K562 (cell line): ENCODE results near the gene VIPR2. TPM values are rescaled to one million over a fixed set of nuclear protein-coding genes. Genes with fewer than 3 reads are reported as not detected.
A peak's percentile ranks its signal among the peaks of the same experiment; 100 is the strongest.

Source experiments
- ATAC-seq: fragments of 200-7000 bp; cut with Tn5 transposase; 3 replicates; pipeline ENCODE4 v1.9.1; 2020; ENCODE audit warnings: moderate library complexity
- BruUV-seq: library from RNA; stranded (reverse); fragments of 400-500 nt; replicated peaks from 2 replicates; lab custom pipeline; 2021; lab: Mats Ljungman, UMichigan
- CTCF ChIA-PET: fragments of 300-600 bp; formaldehyde crosslinking; extraction: SDS; loops from one replicate; lab custom pipeline; 2021; ENCODE audit warnings: low intra/inter-chr PET ratio; lab: Yijun Ruan, JAX
- POLR2A ChIA-PET: fragments of 300-600, 350-650 bp; sonication (Branson Sonifier 250); formaldehyde crosslinking; extraction: SDS; loops from one replicate; lab custom pipeline; 2021; ENCODE audit warnings: antibody characterized with exemption, inconsistent platforms; lab: Yijun Ruan, JAX
- DNase-seq, 4 experiments: peaks; one replicate each; pipeline versions ENCODE4 v3.0.0 to v3.0.0-alpha.2; 2011 to 2018; ENCODE audit warnings: low spot score in 3 of 4, mixed read lengths in 3 of 4; ENCODE audit errors: extremely low read depth in 1 of 4
- FAIRE-seq: peaks from 2 replicates; lab custom pipeline; 2011; peaks lifted over from hg19 to GRCh38; lab: Jason Lieb, UNC
- H2AFZ ChIP-seq: 2 replicates; pipeline ENCODE4 v1.6.0; 2011; ENCODE audit warnings: low read depth, low read length, control low read depth, inconsistent platforms
- H3K27ac ChIP-seq: fragments of 200-600 bp; 3 replicates; pipeline ENCODE4 v1.8.0; 2011; ENCODE audit warnings: low read depth, mild to moderate bottlenecking, control low read depth, inconsistent platforms, low read length, moderate library complexity, mixed read lengths; ENCODE audit errors: extremely low read depth
- H3K27me3 ChIP-seq, 2 experiments: fragments of 300-600 bp in 1 of 2; 2 replicates in 1 of 2; 3 replicates in 1 of 2; pipeline versions ENCODE4 v1.6.0 to v1.8.0; 2011; ENCODE audit warnings: inconsistent platforms in 2 of 2, low read length in 2 of 2, mild to moderate bottlenecking in 1 of 2, mixed read lengths in 1 of 2, moderate library complexity in 1 of 2; ENCODE audit not compliant: control insufficient read depth in 2 of 2, insufficient read depth in 2 of 2
- H3K36me3 ChIP-seq: fragments of 300-600 bp; 3 replicates; pipeline ENCODE4 v1.8.0; 2011; ENCODE audit warnings: mild to moderate bottlenecking, low read length, inconsistent platforms; ENCODE audit not compliant: control insufficient read depth, insufficient read depth
- H3K4me1 ChIP-seq, 2 experiments: fragments of 200-600 bp in 1 of 2; replicated peaks in 1 of 2; 2 replicates in 1 of 2; 3 replicates in 1 of 2; pipeline versions ENCODE4 v1.5.1 to v1.8.0; 2011; ENCODE audit warnings: inconsistent platforms in 2 of 2, low read length in 2 of 2, mild to moderate bottlenecking in 1 of 2, mixed read lengths in 1 of 2, moderate library complexity in 1 of 2; ENCODE audit not compliant: control insufficient read depth in 2 of 2, insufficient read depth in 2 of 2
- H3K4me2 ChIP-seq: 2 replicates; pipeline ENCODE4 v1.6.1; 2011; ENCODE audit warnings: low read length, control low read depth, inconsistent platforms, mixed read lengths; ENCODE audit not compliant: insufficient read depth
- H3K4me3 ChIP-seq: fragments of 200-600 bp; sonication (generic), shearing (Covaris generic); 2 replicates; pipeline ENCODE4 v1.5.1; 2016; ENCODE audit warnings: control low read depth, inconsistent platforms
- H3K79me2 ChIP-seq: fragments of 200-600 bp; 3 replicates; pipeline ENCODE4 v1.8.0; 2011; ENCODE audit warnings: low read length, inconsistent platforms; ENCODE audit not compliant: control insufficient read depth, insufficient read depth
- H3K9ac ChIP-seq, 2 experiments: 2 replicates each; pipeline versions ENCODE4 v1.6.0 to v1.6.1; 2011; ENCODE audit warnings: low read depth in 2 of 2, low read length in 2 of 2, control low read depth in 1 of 2, inconsistent platforms in 1 of 2, mild to moderate bottlenecking in 1 of 2, mixed read lengths in 1 of 2; ENCODE audit not compliant: insufficient read depth in 1 of 2
- H3K9me1 ChIP-seq: one replicate; pipeline ENCODE4 v1.6.0; 2011; ENCODE audit warnings: inconsistent platforms, mild to moderate bottlenecking, low read length, moderate library complexity; ENCODE audit not compliant: control insufficient read depth, insufficient read depth
- H3K9me3 ChIP-seq: replicated peaks from 2 replicates; pipeline ENCODE4 v1.5.1; 2011; ENCODE audit warnings: low read depth, low read length, inconsistent platforms; ENCODE audit not compliant: control insufficient read depth, insufficient read depth
- H4K20me1 ChIP-seq: replicated peaks from 2 replicates; pipeline ENCODE4 v1.6.1; 2011; ENCODE audit warnings: low read length, inconsistent platforms, mixed read lengths; ENCODE audit not compliant: control insufficient read depth, insufficient read depth
- C11orf30 ChIP-seq: fragments of 450-650 bp; IDR thresholded peaks from 2 replicates; pipeline ENCODE4 v1.6.1; 2016; ENCODE audit warnings: low read depth, mild to moderate bottlenecking
- CBFA2T2 ChIP-seq: fragments of 450-650 bp; conservative IDR thresholded peaks from 2 replicates; pipeline ENCODE4 v1.6.1; 2017; ENCODE audit warnings: mild to moderate bottlenecking
- FOXO4 ChIP-seq: fragments of 450-650 bp; formaldehyde crosslinking; IDR thresholded peaks from 2 replicates; pipeline ENCODE4 v1.4.0; 2020; ENCODE audit warnings: mild to moderate bottlenecking, moderate library complexity
- IRF9 ChIP-seq: fragments of 450-650 bp; IDR thresholded peaks from 2 replicates; pipeline ENCODE4 v1.6.1; 2016; ENCODE audit warnings: missing biosample characterization, missing genetic modification characterization
- MAFF ChIP-seq: IDR thresholded peaks from 2 replicates; pipeline ENCODE4 v1.6.1; 2012; ENCODE audit warnings: low read length, improper control_type of control experiment
- MAFG ChIP-seq: fragments of 450-650 bp; conservative IDR thresholded peaks from 2 replicates; pipeline ENCODE4 v1.6.1; 2016; ENCODE audit warnings: missing genetic modification characterization, missing compliant biosample characterization
- MITF ChIP-seq: IDR thresholded peaks from 2 replicates; pipeline ENCODE4 v1.6.1; 2014; ENCODE audit warnings: antibody characterized with exemption
- SMARCB1 ChIP-seq: IDR thresholded peaks from 2 replicates; pipeline ENCODE4 v1.6.1; 2011; ENCODE audit warnings: improper control_type of control experiment, low read depth; ENCODE audit not compliant: insufficient read length
- SPI1 ChIP-seq: IDR thresholded peaks from 2 replicates; pipeline ENCODE4 v1.6.1; 2011; ENCODE audit warnings: low read depth, low read length, control low read depth, borderline replicate concordance
- SRSF7 ChIP-seq: fragments of 200-400 bp; formaldehyde crosslinking; optimal IDR thresholded peaks from 2 replicates; pipeline ENCODE3; 2017; ENCODE audit warnings: mild to moderate bottlenecking, low read depth, low read length
- TAF7 ChIP-seq: fragments of 450-650 bp; IDR thresholded peaks from 2 replicates; pipeline ENCODE4 v1.6.1; 2016; ENCODE audit warnings: missing genetic modification characterization, missing compliant biosample characterization
- ZNF316 ChIP-seq: fragments of 450-650 bp; IDR thresholded peaks from 2 replicates; pipeline ENCODE4 v1.6.1; 2016
- ZNF324 ChIP-seq: fragments of 250-450 bp; sonication (Bioruptor Pico); IDR thresholded peaks from 2 replicates; pipeline ENCODE4 v1.4.0; 2020; ENCODE audit warnings: mild to moderate bottlenecking
- WGBS: fragments of 100-300 bp; shearing (Covaris generic); methylation state at CpG from one replicate; pipeline ENCODE4 v1.1.6; 2016; ENCODE audit warnings: low coverage, mixed read lengths; ENCODE audit not compliant: insufficient coverage; ENCODE audit errors: missing lambda C conversion rate; 5-methylcytosine and 5-hydroxymethylcytosine counted together
- in situ Hi-C: fragments of 300-500 bp; cut with MboI; formaldehyde crosslinking; loops from 4 replicates; pipeline ENCODE4 v1.15.0; 2018; ENCODE audit warnings: inconsistent platforms, mixed read lengths
- intact Hi-C: fragments of 100-400 bp; cut with micrococcal nuclease; formaldehyde crosslinking; loops from 2 replicates; pipeline ENCODE4 v1.14.2; 2022
- polyA plus RNA-seq, 8 experiments: library from polyadenylated mRNA; depleted of rRNA in 4 of 8; stranded (reverse) in 5 of 8; unstranded in 3 of 8; fragments of >200 nt; fragmentation: Nextera tagmentation in 2 of 8; fragmentation: Illumina TruSeq in 1 of 8; extraction: Ambion mirVana in 2 of 8; extraction: Trizol in 1 of 8; gene quantifications; 2 replicates each; pipeline versions ENCODE4 v1.2.1 to v1.2.3, GENCODE V29; 2011 to 2014; ENCODE audit warnings: inconsistent platforms in 1 of 8, missing spikeins in 1 of 8
- total RNA-seq, 7 experiments: library from RNA; depleted of rRNA in 6 of 7; stranded (reverse); fragments of >200 nt in 6 of 7; fragmentation: Illumina TruSeq in 2 of 7; extraction: Trizol in 2 of 7; gene quantifications; 2 replicates each; pipeline versions ENCODE4 v1.2.1 to v1.2.3, GENCODE V29; 2011 to 2021; ENCODE audit warnings: low replicate concordance in 1 of 7

The VIPR2 gene
- total and polyA plus RNA-seq, 9 of the 15 experiments (the other 6 are each of a cell fraction or from before 2014, with no cell fraction given), result 0.04 TPM; not detected in 8

- intact Hi-C loops, result no loop called here
- CTCF ChIA-PET, result no interaction called here
- 47% methylated on average over 13 of the region's 13 CpGs for WGBS
Observed at GRCh38 chr7:159192725-159193453, 48.2 kb upstream of the VIPR2 start.

GRCh38 chr7:159192013-159192412, 47.3 kb upstream of the VIPR2 start:
- Histone ChIP-seq H3K9ac (no peak overlapping the region), H3K9me1 (peaks cover 2% of the 10 kb centered on the region), H3K27me3 (peaks cover 0 to 7% of the 10 kb centered on the region in 2 experiments; a peak in 1 of 5 replicates), H3K4me2 (no peak overlapping the region), H3K4me3 (no peak overlapping the region), H3K36me3 (no peaks in the 10 kb centered on the region), H2AFZ (peak overlapping the region; percentile 35; the same call in 1 of the 2 replicates), H3K27ac (no peak overlapping the region), H3K79me2 (no peaks in the 10 kb centered on the region), H3K9me3 (0 out of 2 replicates have a peak, but pooled peaks cover 7% of the 10 kb centered on the region), H4K20me1 (no peaks in the 10 kb centered on the region), H3K4me1 (peaks cover 9 to 16% of the 10 kb centered on the region in 2 experiments)
- CTCF ChIA-PET, result no interaction called here
- no peak for FAIRE-seq
- ATAC-seq, result peak; percentile 74
- no peak for DNase-seq
- WGBS, result 21% methylated on average over 3 of the region's 3 CpGs
- BruUV-seq, result no TSS peak
- POLR2A ChIA-PET, result interaction anchor here (0.6 to 1.5 kb wide), 5 partner anchors 10 to 357 kb away, joined by 3 to 5 read pairs (median 3); no protein-coding TSS in a partner anchor
- intact Hi-C loops, result no loop called here
- in situ Hi-C loops, result no loop called here
- TF ChIP-seq C11orf30 (peak; percentile 97), SRSF7 (no peak), IRF9 (tag) (no peak), MAFF (peak; percentile 95), SPI1 (peak; percentile 56; the same call in 1 of the 2 replicates), ZNF316 (peak; percentile 98), MITF (no peak), FOXO4 (no peak), MAFG (tag) (peak; percentile 97), ZNF324 (no peak), SMARCB1 (no peak)

More at GRCh38 chr7:159192725-159193453, 48.2 kb upstream of the VIPR2 start:
- H3K27me3 ChIP-seq, result peaks cover 0 to 7% of the 10 kb centered on the region in 2 experiments; a peak in 1 of 5 replicates
- POLR2A ChIA-PET, result interaction anchor here (1.0 kb wide), 2 partner anchors 13 to 26 kb away, joined by 3 read pairs; no protein-coding TSS in a partner anchor
- H3K9me3 ChIP-seq, result 0 out of 2 replicates have a peak, but pooled peaks cover 5% of the 10 kb centered on the region
- no TSS peak for BruUV-seq
- TF ChIP-seq TAF7 (tag), result no peak
- no peak for TF ChIP-seq CBFA2T2
- H3K4me1 ChIP-seq, result peaks cover 17 to 20% of the 10 kb centered on the region in 2 experiments
- no peaks in the 10 kb centered on the region for H3K36me3 ChIP-seq
- H3K4me2 ChIP-seq, result no peak overlapping the region
- in situ Hi-C loops, result no loop called here
- H3K9me1 ChIP-seq, result peaks cover 2% of the 10 kb centered on the region
- H4K20me1 ChIP-seq, result no peaks in the 10 kb centered on the region
- no peak for DNase-seq
- no peak overlapping the region for H3K9ac ChIP-seq
- no peak for FAIRE-seq
- H2AFZ ChIP-seq, result peak overlapping the region; percentile 41
- no peak overlapping the region for H3K27ac ChIP-seq
- no peaks in the 10 kb centered on the region for H3K79me2 ChIP-seq
- no peak overlapping the region for H3K4me3 ChIP-seq
- ATAC-seq, result no peak
